Right cardiac atrium (tissue), 5 donors: ENCODE data around the gene COL15A1. TPM values are rescaled to one million over a fixed set of nuclear protein-coding genes. Genes with fewer than 3 reads are reported as not detected.
A peak's percentile ranks its signal among the peaks of the same experiment; 100 is the strongest.

Experiments
- ATAC-seq, 2 donors: fragments of 200-7000 bp; cut with Tn5 transposase; one replicate each; pipeline versions ENCODE4 v1.8.0 to v1.9.1; 2020; ENCODE audit warnings: moderate library complexity in 2 of 2, mild to moderate bottlenecking in 1 of 2
- DNase-seq, 3 donors: peaks; one replicate each; pipeline ENCODE4 v3.0.0-alpha.2; 2020
- H3K27ac ChIP-seq: one replicate; pipeline ENCODE4 v1.5.1; 2013; ENCODE audit warnings: mild to moderate bottlenecking, low read length, control low read depth, moderate library complexity
- H3K27me3 ChIP-seq: one replicate; pipeline ENCODE4 v1.6.1; 2013; ENCODE audit not compliant: control insufficient read depth, insufficient read depth
- H3K4me1 ChIP-seq: one replicate; pipeline ENCODE4 v1.6.1; 2013; ENCODE audit warnings: low read length; ENCODE audit not compliant: control insufficient read depth, insufficient read depth
- H3K4me3 ChIP-seq: one replicate; pipeline ENCODE4 v1.5.1; 2013; ENCODE audit warnings: low read length, control low read depth
- H3K9me3 ChIP-seq: one replicate; pipeline ENCODE4 v1.6.1; 2013; ENCODE audit warnings: low read length; ENCODE audit not compliant: control insufficient read depth
- WGBS: extraction: QIAGEN DNeasy Blood & Tissue Kit; methylation state at CpG from one replicate; pipeline ENCODE4 v1.1.7; 2013; 5-methylcytosine and 5-hydroxymethylcytosine counted together
- intact Hi-C, 4 donors: fragments of 100-400 bp; cut with DNase I; formaldehyde crosslinking; loops; one replicate each; pipeline versions ENCODE4 v1.11.0 to v1.14.0; 2022 to 2023
- polyA plus RNA-seq: library from polyadenylated mRNA; stranded (reverse); fragments of 200-250 nt; gene quantifications from one replicate; pipeline ENCODE4 v1.2.3, GENCODE V29; 2013
- total RNA-seq, 4 donors: library from RNA; stranded (reverse); fragmentation: NEBNext Ultra II Directional; extraction: Animal tissue kit (Norgen Biotek cat#: 25700); gene quantifications; one replicate each; pipeline ENCODE4 v1.2.1, GENCODE V29; 2021
- donor health status: healthy with polysubstance abuse.
- donor health status: DM: no; HTN: yes; CAD: no.
- donor health status: DM: no; HTN: no; CAD: no.
- donor health status: DM: no; HTN: yes; CAD: no; lungs with severe emphysema.
- donor health status: DM: yes; HTN: yes; CAD: no.

COL15A1 gene
- total and polyA plus RNA-seq, 5 donors, result 22.5 to 87.1 (median 61.2) TPM

DNA sequence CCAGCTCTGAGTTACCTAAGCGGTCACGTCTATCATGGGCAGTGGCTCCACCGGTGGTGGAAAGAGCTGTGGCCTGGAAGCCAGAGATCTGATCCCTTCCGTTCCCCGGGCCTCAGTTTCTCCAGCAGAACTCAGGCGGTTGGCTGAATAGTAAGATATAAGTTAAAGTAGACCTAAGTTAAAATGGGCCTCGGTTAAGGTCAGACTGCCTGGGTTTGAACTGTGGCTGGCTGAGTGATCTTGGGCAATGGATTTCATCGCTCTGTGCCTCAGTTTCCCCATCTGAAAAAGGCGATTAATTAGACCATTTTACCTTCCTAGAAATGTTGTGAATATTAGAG lies 997 bp downstream of the COL15A1 start:
- no peak overlapping the region for H3K27ac ChIP-seq
- WGBS, result 30% methylated on average over 9 of the region's 9 CpGs
- peaks cover 9% of the 10 kb centered on the region for H3K4me1 ChIP-seq
- H3K4me3 ChIP-seq, result peak overlapping the region; percentile 68
- intact Hi-C loops, result loop anchor here in 1 of 4 donors (10.0 kb wide), 1 partner anchor 80 kb away; no protein-coding TSS in a partner anchor
- peak in 1 of 2 donors; percentile 13 for ATAC-seq
- DNase-seq, result no peak
- H3K9me3 ChIP-seq, result no peaks in the 10 kb centered on the region
- no peaks in the 10 kb centered on the region for H3K27me3 ChIP-seq

DNA sequence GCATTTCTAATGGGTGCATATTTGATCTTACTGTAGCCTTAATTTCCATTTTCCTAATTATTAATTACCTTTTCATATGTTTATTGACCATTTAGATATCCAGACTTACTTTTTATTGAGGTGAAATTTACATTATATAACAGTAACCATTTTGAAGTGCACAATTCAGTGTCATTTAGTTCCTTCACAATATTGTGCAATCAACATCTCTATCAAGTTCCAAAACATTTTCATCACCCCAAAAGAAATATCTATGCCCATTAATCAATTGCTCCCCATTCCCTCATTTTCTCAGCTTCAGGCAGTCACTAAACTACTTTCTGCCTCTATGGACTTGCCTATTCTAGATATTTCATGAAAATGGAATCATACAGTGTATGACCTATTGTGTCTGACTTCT lies 5.9 kb downstream of the COL15A1 start:
- H3K4me1 ChIP-seq, result peaks cover 7% of the 10 kb centered on the region
- intact Hi-C loops, result loop anchor here in 1 of 4 donors (10.0 kb wide), 1 partner anchor 85 kb away; no protein-coding TSS in a partner anchor

DNA sequence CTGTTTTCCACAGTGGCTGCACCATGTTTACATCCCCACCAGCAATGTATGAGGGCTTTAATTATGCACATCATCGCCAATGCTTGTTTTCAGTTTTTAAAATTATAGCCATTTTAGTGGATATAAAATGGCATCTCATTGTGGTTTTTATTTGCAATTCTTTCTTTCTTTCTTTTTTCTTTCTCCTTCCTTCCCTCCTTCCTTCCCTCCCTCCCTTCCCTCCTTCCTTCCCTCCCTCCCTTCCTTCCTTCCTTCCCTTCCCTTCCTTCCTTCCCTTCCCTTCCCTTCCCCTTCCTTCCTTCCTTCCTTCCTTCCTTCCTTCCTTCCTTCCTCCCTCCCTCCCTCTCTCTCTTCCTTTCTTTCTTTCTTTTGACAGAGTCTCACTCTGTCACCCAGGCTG lies 6.6 kb downstream of the COL15A1 start:
- Histone ChIP-seq H3K4me3 (no peak overlapping the region), H3K4me1 (peaks cover 7% of the 10 kb centered on the region), H3K27me3 (no peaks in the 10 kb centered on the region), H3K9me3 (no peaks in the 10 kb centered on the region), H3K27ac (no peak overlapping the region)
- 98% methylated on average over 1 of the region's 1 CpG for WGBS
- ATAC-seq, result no peak
- intact Hi-C loops, result no loop called here
- DNase-seq, result no peak

More for the DNA sequence above, 5.9 kb downstream of the COL15A1 start:
- Histone ChIP-seq H3K27me3 (no peaks in the 10 kb centered on the region), H3K4me3 (no peak overlapping the region), H3K9me3 (no peaks in the 10 kb centered on the region), H3K27ac (no peak overlapping the region)
- DNase-seq (no peak), ATAC-seq (no peak)

DNA sequence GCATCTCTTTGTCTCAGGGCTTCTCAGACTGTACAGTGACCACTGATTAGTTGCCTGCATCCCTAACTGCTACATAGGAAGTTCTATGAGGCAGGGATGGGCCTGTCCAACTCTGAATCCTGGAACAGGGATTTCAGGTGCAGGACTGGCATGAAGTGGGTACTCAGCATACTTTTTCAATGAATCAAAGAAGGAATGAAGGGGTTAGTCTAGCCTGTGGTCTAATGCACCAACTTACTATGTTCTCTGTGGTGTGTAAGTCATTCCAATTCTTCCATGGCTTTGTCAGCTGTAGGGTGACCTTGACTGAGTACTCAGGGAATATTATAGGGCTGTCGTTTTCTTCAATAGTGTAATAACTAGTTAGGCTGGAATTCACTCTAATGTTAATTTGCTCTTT lies 8.3 kb downstream of the COL15A1 start:
- H3K27ac ChIP-seq, result no peak overlapping the region
- 83% methylated on average over 1 of the region's 1 CpG for WGBS
- no peaks in the 10 kb centered on the region for H3K9me3 ChIP-seq
- ATAC-seq (no peak), DNase-seq (no peak)
- intact Hi-C loops, result no loop called here
- no peaks in the 10 kb centered on the region for H3K27me3 ChIP-seq
- H3K4me1 ChIP-seq, result peaks cover 2% of the 10 kb centered on the region
- H3K4me3 ChIP-seq, result no peak overlapping the region

DNA sequence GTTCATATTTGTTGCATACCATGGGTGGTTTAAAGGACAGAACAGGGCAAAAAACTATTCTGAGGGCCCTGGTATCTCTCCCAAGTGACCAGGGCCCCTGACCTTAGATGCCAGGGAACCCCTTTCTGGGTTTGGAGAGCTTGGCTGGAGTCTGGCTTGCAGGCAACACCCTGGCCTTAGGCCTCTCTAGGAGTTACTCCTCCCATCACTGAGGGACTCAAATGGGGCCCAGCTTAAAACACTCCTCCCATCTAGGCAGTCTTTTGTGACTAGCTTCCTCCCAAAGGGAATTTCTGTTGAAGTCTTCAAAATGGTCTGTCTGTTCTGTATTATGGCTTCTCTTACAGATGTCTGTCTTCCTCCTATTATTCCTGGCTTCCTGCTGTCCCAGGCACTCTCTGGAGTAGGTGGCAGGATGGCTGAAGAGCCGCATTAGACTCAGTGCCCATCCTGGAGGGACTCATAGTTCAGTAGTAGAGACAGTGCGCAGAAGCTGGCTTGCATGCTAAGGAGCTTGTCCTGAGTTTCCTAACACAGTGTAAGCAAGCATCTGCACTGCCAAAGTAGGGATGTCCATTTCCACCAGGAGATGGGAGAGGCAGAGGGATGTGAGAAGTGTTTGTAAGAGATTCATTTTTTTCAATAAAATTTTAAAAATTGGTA lies 10.0 kb downstream of the COL15A1 start:
- 72% methylated on average over 2 of the region's 2 CpGs for WGBS
- Histone ChIP-seq H3K4me3 (no peak overlapping the region), H3K9me3 (no peaks in the 10 kb centered on the region), H3K27ac (no peak overlapping the region), H3K4me1 (peaks cover 4% of the 10 kb centered on the region), H3K27me3 (no peaks in the 10 kb centered on the region)
- no peak for ATAC-seq
- intact Hi-C loops, result no loop called here
- DNase-seq, result no peak

DNA sequence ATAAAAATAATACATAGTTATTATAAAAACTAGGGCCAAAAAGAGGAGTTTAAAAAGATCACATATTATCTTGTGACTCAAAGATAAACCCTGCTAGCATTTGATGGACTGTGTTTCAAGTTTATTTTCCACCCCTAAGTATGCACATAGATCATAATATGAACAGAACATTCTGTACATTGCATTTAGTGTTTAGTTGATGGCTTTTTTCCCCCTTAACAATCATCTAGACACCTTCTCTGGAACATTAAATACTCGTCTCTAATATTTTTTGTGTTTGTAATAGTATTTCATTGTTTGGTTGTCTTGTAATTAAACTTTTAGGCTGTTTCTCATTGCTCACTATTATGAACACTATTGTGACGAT lies 10.5 kb downstream of the COL15A1 start:
- ATAC-seq (no peak), DNase-seq (no peak)
- no peaks in the 10 kb centered on the region for H3K9me3 ChIP-seq
- 78% methylated on average over 2 of the region's 2 CpGs for WGBS
- intact Hi-C loops, result no loop called here
- H3K4me3 ChIP-seq, result no peak overlapping the region
- H3K27ac ChIP-seq, result no peak overlapping the region
- H3K27me3 ChIP-seq, result no peaks in the 10 kb centered on the region
- peaks cover 4% of the 10 kb centered on the region for H3K4me1 ChIP-seq

DNA sequence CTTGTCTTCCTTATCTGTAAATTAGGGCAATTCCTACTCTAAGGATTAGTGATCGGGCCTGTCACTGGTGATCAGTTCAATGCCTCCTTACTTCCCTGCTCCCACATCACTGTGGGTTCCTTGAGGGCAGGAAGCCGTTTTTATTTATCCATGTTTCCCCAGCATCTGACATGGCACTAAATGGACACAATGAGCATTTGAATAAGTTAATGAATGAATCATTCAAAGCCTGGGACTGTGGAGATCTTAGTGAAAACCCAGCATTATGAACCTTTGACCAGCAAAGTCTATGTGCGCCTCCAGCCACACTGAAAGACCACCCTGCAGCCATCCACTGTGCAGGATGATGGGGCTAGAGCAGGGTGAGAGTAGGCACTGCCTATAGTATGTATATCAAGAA lies 11.6 kb downstream of the COL15A1 start:
- DNase-seq (no peak), ATAC-seq (no peak)
- no peak overlapping the region for H3K4me3 ChIP-seq
- H3K9me3 ChIP-seq, result no peaks in the 10 kb centered on the region
- no peak overlapping the region for H3K27ac ChIP-seq
- intact Hi-C loops, result no loop called here
- H3K4me1 ChIP-seq, result peaks cover 9% of the 10 kb centered on the region
- WGBS, result 81% methylated on average over 3 of the region's 3 CpGs
- no peaks in the 10 kb centered on the region for H3K27me3 ChIP-seq

DNA sequence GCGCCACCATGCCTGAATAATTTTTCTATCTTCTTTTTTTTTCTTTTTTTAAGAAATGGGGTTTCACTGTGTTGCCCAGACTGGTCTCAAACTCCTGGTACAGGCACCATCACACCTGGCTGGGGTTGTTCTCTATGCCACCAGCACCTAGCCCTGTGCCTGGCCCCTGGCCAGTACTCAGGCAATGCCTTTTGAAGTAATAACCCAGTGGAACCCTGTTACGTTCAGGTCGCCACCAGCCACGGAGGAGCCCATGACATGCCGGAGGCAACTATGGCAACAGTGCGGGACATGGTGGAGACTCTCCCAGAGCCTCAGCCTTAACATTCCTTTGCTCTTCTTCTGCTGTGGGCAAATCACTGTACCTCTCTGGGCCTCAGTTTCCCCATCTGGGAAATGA lies 14.1 kb downstream of the COL15A1 start:
- Histone ChIP-seq H3K27me3 (no peaks in the 10 kb centered on the region), H3K9me3 (no peaks in the 10 kb centered on the region), H3K27ac (peak overlapping the region; percentile 68), H3K4me1 (peaks cover 22% of the 10 kb centered on the region), H3K4me3 (no peak overlapping the region)
- DNase-seq (peak in 1 of 3 donors; percentile 65), ATAC-seq (peak in 1 of 2 donors; percentile 17)
- intact Hi-C loops, result no loop called here
- WGBS, result 89% methylated on average over 6 of the region's 6 CpGs

DNA sequence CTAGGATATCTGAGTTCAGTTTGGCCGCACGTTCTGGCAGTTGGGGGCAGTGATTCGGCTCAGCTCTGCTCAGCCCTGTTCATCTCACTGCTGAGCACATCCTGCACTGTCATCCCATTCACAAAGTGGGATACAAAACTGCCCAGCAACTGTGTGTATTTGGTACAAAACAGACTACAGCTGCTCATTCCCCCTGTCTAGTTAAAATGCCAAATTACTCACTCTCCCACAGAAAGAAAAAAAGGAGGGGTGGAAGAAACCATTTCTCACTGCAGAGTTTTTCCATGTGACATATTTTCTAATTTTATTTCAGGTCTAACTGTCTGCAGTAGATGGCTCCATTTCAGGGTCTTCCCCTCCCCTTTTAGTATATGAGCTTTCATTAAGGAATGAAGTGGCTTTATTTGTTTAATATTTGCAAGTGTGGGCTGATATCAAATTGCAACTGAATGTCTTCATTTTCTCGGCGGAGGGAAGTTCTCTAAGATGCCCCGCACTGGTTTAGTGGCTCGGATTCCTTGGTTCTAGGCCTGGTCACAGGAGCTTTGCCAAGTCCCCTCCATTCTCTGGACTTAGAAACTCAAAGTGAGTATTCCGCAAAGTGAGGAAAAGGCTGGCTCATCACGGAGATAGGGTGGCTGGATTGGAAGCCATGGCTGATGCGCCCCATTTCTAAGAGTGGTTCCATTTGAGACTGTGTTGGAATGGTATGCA lies 14.7 kb downstream of the COL15A1 start:
- no peaks in the 10 kb centered on the region for H3K9me3 ChIP-seq
- H3K27ac ChIP-seq, result peak overlapping the region; percentile 68
- ATAC-seq, result peak; percentile 74 to 84
- peak in 1 of 3 donors; percentile 48 for DNase-seq
- intact Hi-C loops, result no loop called here
- H3K4me1 ChIP-seq, result peaks cover 22% of the 10 kb centered on the region
- no peaks in the 10 kb centered on the region for H3K27me3 ChIP-seq
- 59% methylated on average over 10 of the region's 10 CpGs for WGBS
- no peak overlapping the region for H3K4me3 ChIP-seq

DNA sequence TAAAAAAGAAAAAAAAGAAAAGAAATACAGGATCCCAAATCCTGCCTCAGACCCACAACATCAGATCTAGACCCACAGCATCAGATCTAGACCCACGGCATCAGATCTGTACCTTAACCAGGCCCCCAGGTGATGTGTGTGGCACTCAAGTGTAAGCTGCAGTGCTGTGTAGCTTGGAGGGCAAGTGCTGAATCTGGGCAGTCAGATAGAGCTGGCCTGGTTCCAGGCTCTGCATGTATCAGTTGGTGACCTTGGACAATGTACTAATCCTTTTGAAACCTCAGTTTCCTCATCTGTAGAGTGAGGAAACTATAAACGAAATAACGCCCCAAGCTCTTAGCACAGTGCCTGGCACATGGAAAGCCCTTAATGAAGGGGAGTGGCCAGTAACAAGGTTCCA lies 16.7 kb downstream of the COL15A1 start:
- Histone ChIP-seq H3K4me3 (no peak overlapping the region), H3K9me3 (no peaks in the 10 kb centered on the region), H3K27me3 (no peaks in the 10 kb centered on the region), H3K4me1 (peaks cover 26% of the 10 kb centered on the region), H3K27ac (peak overlapping the region; percentile 33)
- ATAC-seq (no peak), DNase-seq (peak in 1 of 3 donors; percentile 55)
- intact Hi-C loops, result no loop called here
- WGBS, result 83% methylated on average over 3 of the region's 3 CpGs

DNA sequence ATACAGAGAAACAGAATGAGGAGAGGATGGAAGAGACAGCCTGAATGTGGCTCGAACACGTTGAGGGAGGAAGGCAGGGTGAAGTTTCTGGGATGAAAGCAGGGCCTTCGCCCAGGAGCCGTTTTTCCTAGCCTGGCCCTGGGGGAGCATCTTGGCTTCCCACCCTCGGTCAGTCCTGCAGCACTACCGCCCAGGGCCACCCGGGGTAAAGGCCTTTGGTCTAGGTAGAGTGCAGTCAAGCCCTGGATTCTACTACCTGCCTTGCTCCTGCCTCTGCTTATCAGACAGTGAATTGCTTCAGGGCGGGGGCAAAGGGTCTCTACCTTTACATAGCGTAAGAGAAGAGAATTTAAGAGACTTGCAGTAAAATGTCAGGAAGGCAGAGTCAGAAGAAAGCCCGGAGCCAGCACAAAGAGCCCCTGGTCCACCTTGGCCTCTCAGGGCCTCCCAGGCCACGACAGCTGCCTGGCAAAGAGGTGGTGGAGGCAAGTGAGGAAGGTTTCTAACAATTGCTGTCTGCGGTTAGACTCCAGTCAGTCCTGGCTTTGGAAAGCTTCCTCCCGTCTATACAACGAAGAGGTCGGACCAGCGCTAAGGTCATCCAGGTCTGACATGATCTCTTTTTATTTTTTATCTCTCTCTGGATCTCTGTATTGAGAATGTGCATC lies 17.9 kb downstream of the COL15A1 start:
- intact Hi-C loops, result no loop called here
- 58% methylated on average over 16 of the region's 16 CpGs for WGBS
- ATAC-seq (no peak), DNase-seq (peak in 1 of 3 donors; percentile 43)
- H3K27ac ChIP-seq, result peak overlapping the region; percentile 21
- no peaks in the 10 kb centered on the region for H3K9me3 ChIP-seq
- H3K4me1 ChIP-seq, result peaks cover 28% of the 10 kb centered on the region
- no peak overlapping the region for H3K4me3 ChIP-seq
- no peaks in the 10 kb centered on the region for H3K27me3 ChIP-seq
